Glutamatergic neuron (in vitro differentiated cells): ENCODE data around the gene PISD. TPM values are rescaled to one million over a fixed set of nuclear protein-coding genes. Genes with fewer than 3 reads are reported as not detected.

Experiments used
- DNase-seq: peaks from one replicate; pipeline ENCODE4 v3.0.0; 2022
- H3K27ac Mint-ChIP-seq: one replicate; pipeline ENCODE4 v1.8.0; 2020; ENCODE audit warnings: mild to moderate bottlenecking, mixed read lengths, inconsistent platforms; ENCODE audit not compliant: unreplicated experiment
- H3K27me3 Mint-ChIP-seq: one replicate; pipeline ENCODE4 v1.8.0; 2020; ENCODE audit warnings: mild to moderate bottlenecking, moderate library complexity, mixed read lengths, inconsistent platforms; ENCODE audit not compliant: unreplicated experiment
- H3K36me3 Mint-ChIP-seq: one replicate; pipeline ENCODE4 v1.8.0; 2020; ENCODE audit warnings: mild to moderate bottlenecking, mixed read lengths, inconsistent platforms; ENCODE audit not compliant: unreplicated experiment
- H3K4me1 Mint-ChIP-seq: one replicate; pipeline ENCODE4 v1.8.0; 2020; ENCODE audit warnings: mild to moderate bottlenecking, low read depth, mixed read lengths, inconsistent platforms; ENCODE audit not compliant: unreplicated experiment
- H3K4me3 Mint-ChIP-seq: one replicate; pipeline ENCODE4 v1.8.0; 2020; ENCODE audit warnings: mild to moderate bottlenecking, mixed read lengths, inconsistent platforms; ENCODE audit not compliant: unreplicated experiment
- H3K9me3 Mint-ChIP-seq: one replicate; pipeline ENCODE4 v1.8.0; 2020; ENCODE audit warnings: mild to moderate bottlenecking, moderate library complexity, mixed read lengths, inconsistent platforms; ENCODE audit not compliant: unreplicated experiment
- CTCF ChIP-seq: fragments of 200-600 bp; sonication (generic); IDR thresholded peaks from one replicate; pipeline ENCODE4 v1.5.0; 2021; ENCODE audit not compliant: partially characterized antibody, unreplicated experiment
- total RNA-seq: library from RNA; stranded (reverse); fragmentation: NEBNext Ultra II Directional; extraction: Animal tissue kit (Norgen Biotek cat#: 25700); gene quantifications from one replicate; pipeline ENCODE4 v1.2.1, GENCODE V29; 2021; ENCODE audit not compliant: unreplicated experiment

PISD gene
- total RNA-seq, 1 donor from 2014 or later = 60.9 TPM

GRCh38 chr22:31621507-31622124, 40.4 kb downstream of the PISD start:
- DNase-seq = no peak
- no peak for TF ChIP-seq CTCF
- H3K4me1 Mint-ChIP-seq = peaks cover 17% of the 10 kb centered on the region
- H3K36me3 Mint-ChIP-seq = no peaks in the 10 kb centered on the region
- no peak overlapping the region for H3K27ac Mint-ChIP-seq
- peaks cover 6% of the 10 kb centered on the region for H3K9me3 Mint-ChIP-seq
- peaks cover 15% of the 10 kb centered on the region for H3K27me3 Mint-ChIP-seq
- H3K4me3 Mint-ChIP-seq = no peak overlapping the region

GRCh38 chr22:31620756-31621480, 41.1 kb downstream of the PISD start:
- TF ChIP-seq CTCF = no peak
- Mint-ChIP-seq H3K27me3 (peaks cover 14% of the 10 kb centered on the region), H3K36me3 (no peaks in the 10 kb centered on the region), H3K9me3 (peaks cover 6% of the 10 kb centered on the region), H3K27ac (no peak overlapping the region), H3K4me3 (no peak overlapping the region), H3K4me1 (peaks cover 16% of the 10 kb centered on the region)
- no peak for DNase-seq

GRCh38 chr22:31619611-31620300, 42.3 kb downstream of the PISD start:
- Mint-ChIP-seq H3K27ac (no peak overlapping the region), H3K36me3 (no peaks in the 10 kb centered on the region), H3K4me3 (no peak overlapping the region), H3K4me1 (peaks cover 10% of the 10 kb centered on the region), H3K27me3 (peaks cover 11% of the 10 kb centered on the region), H3K9me3 (peaks cover 6% of the 10 kb centered on the region)
- no peak for TF ChIP-seq CTCF
- DNase-seq = no peak

GRCh38 chr22:31618471-31619176, 43.4 kb downstream of the PISD start:
- no peak overlapping the region for H3K4me3 Mint-ChIP-seq
- no peak overlapping the region for H3K27ac Mint-ChIP-seq
- H3K9me3 Mint-ChIP-seq = peaks cover 6% of the 10 kb centered on the region
- peaks cover 6% of the 10 kb centered on the region for H3K27me3 Mint-ChIP-seq
- no peaks in the 10 kb centered on the region for H3K36me3 Mint-ChIP-seq
- no peak for TF ChIP-seq CTCF
- DNase-seq = no peak
- H3K4me1 Mint-ChIP-seq = peaks cover 5% of the 10 kb centered on the region
